ENCODE data around the gene TECRL. TPM values are rescaled to one million over a fixed set of nuclear protein-coding genes. Genes with fewer than 3 reads are reported as not detected.

The TECRL gene
- total and polyA plus RNA-seq, 10 of the 15 experiments (the other 5 are each of a cell fraction or from before 2014, with no cell fraction given): 0.10 TPM; not detected in 9

- intact Hi-C loops (cut with micrococcal nuclease; ENCODE audit: unreplicated experiment) (no loop called here), in situ Hi-C loops (cut with MboI) (no loop called here)
- BruUV-seq (replicated peaks): no TSS peak
- ChIA-PET CTCF (no interaction called here), POLR2A (no interaction called here), SMC1A (ENCODE audit: uncharacterized antibody, unreplicated experiment) (no interaction called here), RAD21 (ENCODE audit: unreplicated experiment) (no interaction called here)
- Histone ChIP-seq H3K4me2 (ENCODE audit: control insufficient read depth, insufficient read depth) (no peak overlapping the region), H3K36me3 (ENCODE audit: control insufficient read depth in 2 of 2, insufficient read depth in 2 of 2, low read length in 1 of 2) (no peaks in the 10 kb centered on the region), H3K4me1 (ENCODE audit: control insufficient read depth, insufficient read depth, low read length) (no peaks in the 10 kb centered on the region), H2AFZ (ENCODE audit: control insufficient read depth, low read depth, low read length) (no peak overlapping the region), H3K9me3 (replicated peaks; ENCODE audit: control insufficient read depth, insufficient read depth, low read length) (peaks cover 2% of the 10 kb centered on the region; the same call in 1 of the 3 replicates), H3K79me2 (ENCODE audit: control insufficient read depth, insufficient read depth, low read length) (no peaks in the 10 kb centered on the region), H3K4me3 (no peak overlapping the region), H3K9ac (ENCODE audit: control insufficient read depth, insufficient read depth, low read length) (no peak overlapping the region), H3K27ac (ENCODE audit: control insufficient read depth, insufficient read depth) (no peak overlapping the region), H4K20me1 (ENCODE audit: control insufficient read depth, insufficient read depth) (no peaks in the 10 kb centered on the region), H3K27me3 (replicated peaks in 1 of 2; ENCODE audit: control insufficient read depth in 2 of 2, insufficient read depth in 2 of 2, low read length in 1 of 2) (no peaks in the 10 kb centered on the region)
- no peak for DNase-seq (ENCODE audit: low read depth, low spot score)
- WGBS (ENCODE audit: insufficient coverage, insufficient replicate concordance, low lambda C conversion rate, missing lambda C conversion rate): 25% methylated on average over 2 of the region's 3 CpGs
- TF ChIP-seq GATAD2B (conservative IDR thresholded peaks at IDR 0.05; ENCODE audit: low read depth) (no peak), E2F4 (IDR thresholded peaks at IDR 0.05; ENCODE audit: low read depth, low read length) (no peak), CBX5 (IDR thresholded peaks at IDR 0.05; ENCODE audit: low read depth) (peak; percentile 99)
- ATAC-seq: no peak
- FAIRE-seq: no peak
These were observed 178.4 kb downstream of the TECRL start for GRCh38 chr4:64230709-64231310.

Small RNAs within 50 kb of the gene (small RNA-seq; reads per million reads assigned to genes)
- gene RNU6-191P: not detected
